IPS-15b (cell line): ENCODE results near the gene CXCL5.

Source experiments
- H3K27me3 ChIP-seq: one replicate; pipeline ENCODE4 v1.6.1; 2013; ENCODE audit warnings: low read length; ENCODE audit not compliant: control insufficient read depth, insufficient read depth
- H3K36me3 ChIP-seq: one replicate; pipeline ENCODE4 v1.6.1; 2013; ENCODE audit warnings: low read length; ENCODE audit not compliant: control insufficient read depth, insufficient read depth
- H3K4me1 ChIP-seq: one replicate; pipeline ENCODE4 v1.6.1; 2013; ENCODE audit warnings: mild to moderate bottlenecking, low read length; ENCODE audit not compliant: control insufficient read depth, insufficient read depth
- H3K4me3 ChIP-seq: one replicate; pipeline ENCODE4 v1.5.1; 2013; ENCODE audit warnings: low read depth, low read length
- H3K9ac ChIP-seq: one replicate; pipeline ENCODE4 v1.6.1; 2013; ENCODE audit warnings: low read depth, mild to moderate bottlenecking, low read length
- H3K9me3 ChIP-seq: one replicate; pipeline ENCODE4 v1.6.1; 2013; ENCODE audit warnings: mild to moderate bottlenecking, low read length; ENCODE audit not compliant: control insufficient read depth, insufficient read depth

Gene CXCL5

GRCh38 chr4:74013264-74013663 lies 14.8 kb upstream of the CXCL5 start:
- Histone ChIP-seq H3K36me3 (no peaks in the 10 kb centered on the region), H3K4me1 (peaks cover 7% of the 10 kb centered on the region), H3K9ac (no peak overlapping the region), H3K27me3 (no peaks in the 10 kb centered on the region), H3K4me3 (no peak overlapping the region), H3K9me3 (no peaks in the 10 kb centered on the region)

- H3K36me3 ChIP-seq: no peaks in the 10 kb centered on the region
- H3K27me3 ChIP-seq: no peaks in the 10 kb centered on the region
- no peaks in the 10 kb centered on the region for H3K9me3 ChIP-seq
- H3K9ac ChIP-seq: no peak overlapping the region
- peaks cover 7% of the 10 kb centered on the region for H3K4me1 ChIP-seq
- H3K4me3 ChIP-seq: no peak overlapping the region
These were observed 13.7 kb upstream of the CXCL5 start for GRCh38 chr4:74012130-74012529.

DNA sequence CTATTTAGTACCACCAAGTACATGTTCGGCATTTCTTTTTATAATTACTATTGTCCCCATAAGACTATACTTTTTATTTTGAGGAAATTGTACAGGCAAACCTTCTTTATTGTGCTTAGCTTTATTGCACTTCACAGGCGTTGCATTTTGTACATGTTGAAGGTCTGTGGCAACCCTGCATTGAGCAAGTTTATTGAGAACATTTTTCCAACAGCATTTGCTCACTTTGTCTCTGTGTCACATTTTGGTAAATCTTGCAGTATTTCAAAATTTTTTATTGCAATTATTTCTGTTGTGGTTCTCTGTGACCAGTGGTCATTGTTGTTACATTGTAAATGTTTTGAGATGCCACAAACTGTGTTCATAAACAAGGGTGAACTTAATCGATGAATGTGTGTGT lies 10.8 kb upstream of the CXCL5 start:
- Histone ChIP-seq H3K4me1 (no peaks in the 10 kb centered on the region), H3K27me3 (no peaks in the 10 kb centered on the region), H3K9me3 (no peaks in the 10 kb centered on the region), H3K4me3 (no peak overlapping the region), H3K9ac (no peak overlapping the region), H3K36me3 (no peaks in the 10 kb centered on the region)

GRCh38 chr4:74006009-74006476 lies 7.6 kb upstream of the CXCL5 start:
- H3K4me3 ChIP-seq: no peak overlapping the region
- H3K27me3 ChIP-seq: no peaks in the 10 kb centered on the region
- H3K36me3 ChIP-seq: no peaks in the 10 kb centered on the region
- no peak overlapping the region for H3K9ac ChIP-seq
- H3K4me1 ChIP-seq: no peaks in the 10 kb centered on the region
- H3K9me3 ChIP-seq: no peaks in the 10 kb centered on the region

GRCh38 chr4:74005528-74005927 lies 7.1 kb upstream of the CXCL5 start:
- Histone ChIP-seq H3K36me3 (no peaks in the 10 kb centered on the region), H3K4me1 (no peaks in the 10 kb centered on the region), H3K27me3 (no peaks in the 10 kb centered on the region)

GRCh38 chr4:74004668-74005067 lies 6.2 kb upstream of the CXCL5 start:
- H3K36me3 ChIP-seq: no peaks in the 10 kb centered on the region
- no peaks in the 10 kb centered on the region for H3K4me1 ChIP-seq
- H3K9ac ChIP-seq: no peak overlapping the region
- no peaks in the 10 kb centered on the region for H3K9me3 ChIP-seq
- no peak overlapping the region for H3K4me3 ChIP-seq
- peaks cover 5% of the 10 kb centered on the region for H3K27me3 ChIP-seq

More at GRCh38 chr4:74005528-74005927, 7.1 kb upstream of the CXCL5 start:
- no peak overlapping the region for H3K4me3 ChIP-seq
- no peaks in the 10 kb centered on the region for H3K9me3 ChIP-seq
- no peak overlapping the region for H3K9ac ChIP-seq

- peaks cover 14% of the 10 kb centered on the region for H3K4me1 ChIP-seq
- no peaks in the 10 kb centered on the region for H3K36me3 ChIP-seq
- no peak overlapping the region for H3K9ac ChIP-seq
- H3K9me3 ChIP-seq: no peaks in the 10 kb centered on the region
- no peak overlapping the region for H3K4me3 ChIP-seq
- peaks cover 14% of the 10 kb centered on the region for H3K27me3 ChIP-seq
These were observed 1.8 kb upstream of the CXCL5 start for GRCh38 chr4:74000301-74000700.

DNA sequence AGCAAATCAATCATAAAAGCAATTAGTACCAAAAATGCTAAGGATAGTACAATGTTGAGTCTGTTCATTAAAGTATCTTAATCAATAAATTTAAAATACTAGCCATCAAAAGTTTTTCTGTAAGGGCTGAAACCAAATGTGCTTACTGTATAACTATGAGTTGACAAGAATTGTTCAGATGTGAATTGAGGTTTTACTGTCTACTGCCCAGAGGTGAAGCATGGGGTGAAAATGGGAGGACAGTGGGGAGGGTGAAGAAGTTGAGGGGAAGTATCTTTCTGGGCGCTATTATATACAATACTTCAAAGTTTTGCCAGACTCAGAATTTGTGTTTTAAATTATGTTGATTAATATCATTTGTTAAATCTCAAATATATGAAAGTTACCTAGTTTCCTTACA lies 6.4 kb downstream of the CXCL5 start:
- H3K36me3 ChIP-seq: no peaks in the 10 kb centered on the region
- peaks cover 4% of the 10 kb centered on the region for H3K4me1 ChIP-seq
- peaks cover under 1% of the 10 kb centered on the region for H3K27me3 ChIP-seq
- H3K4me3 ChIP-seq: no peak overlapping the region
- H3K9ac ChIP-seq: no peak overlapping the region
- no peaks in the 10 kb centered on the region for H3K9me3 ChIP-seq

DNA sequence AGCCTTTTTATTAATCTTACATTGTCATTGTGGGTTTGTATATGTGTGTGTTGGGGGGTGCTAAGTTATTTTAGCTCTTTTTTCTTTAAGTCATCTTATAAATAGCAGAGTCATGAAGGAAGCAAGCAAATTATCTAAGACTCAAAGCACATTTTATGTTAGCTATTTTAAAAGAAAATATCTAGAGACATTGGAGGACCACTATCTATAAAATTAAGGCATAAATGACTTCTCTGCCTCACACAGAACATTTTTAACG lies 6.8 kb downstream of the CXCL5 start:
- Histone ChIP-seq H3K4me3 (no peak overlapping the region), H3K9ac (no peak overlapping the region), H3K27me3 (no peaks in the 10 kb centered on the region)

GRCh38 chr4:73990988-73991741 lies 7.3 kb downstream of the CXCL5 start:
- Histone ChIP-seq H3K4me3 (no peak overlapping the region), H3K4me1 (peaks cover under 1% of the 10 kb centered on the region), H3K9ac (no peak overlapping the region), H3K36me3 (no peaks in the 10 kb centered on the region), H3K9me3 (no peaks in the 10 kb centered on the region), H3K27me3 (no peaks in the 10 kb centered on the region)

More for the DNA sequence above, 6.8 kb downstream of the CXCL5 start:
- peaks cover 2% of the 10 kb centered on the region for H3K4me1 ChIP-seq
- H3K9me3 ChIP-seq: no peaks in the 10 kb centered on the region
- no peaks in the 10 kb centered on the region for H3K36me3 ChIP-seq

DNA sequence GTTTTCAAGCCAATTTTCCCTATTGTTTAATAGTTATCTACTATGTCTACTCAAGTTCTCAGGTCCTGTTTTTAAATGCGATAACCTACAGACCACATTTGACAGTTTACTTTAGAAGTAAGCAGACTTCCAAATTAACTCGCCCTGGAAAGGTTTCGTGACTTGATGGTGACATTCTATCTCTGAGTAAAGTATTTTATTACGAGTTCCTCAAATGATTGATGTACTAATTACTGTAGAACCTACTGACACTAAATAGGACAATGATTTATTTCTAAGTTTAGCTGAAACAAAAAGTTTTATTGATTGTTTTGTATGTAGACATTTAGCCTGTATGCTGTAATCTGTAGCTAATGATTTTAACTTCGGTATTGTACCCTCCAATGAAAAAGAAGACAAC lies 8.5 kb downstream of the CXCL5 start:
- H3K9me3 ChIP-seq: no peaks in the 10 kb centered on the region
- no peaks in the 10 kb centered on the region for H3K27me3 ChIP-seq
- no peak overlapping the region for H3K4me3 ChIP-seq
- H3K36me3 ChIP-seq: no peaks in the 10 kb centered on the region
- no peak overlapping the region for H3K9ac ChIP-seq
- H3K4me1 ChIP-seq: peaks cover 9% of the 10 kb centered on the region

DNA sequence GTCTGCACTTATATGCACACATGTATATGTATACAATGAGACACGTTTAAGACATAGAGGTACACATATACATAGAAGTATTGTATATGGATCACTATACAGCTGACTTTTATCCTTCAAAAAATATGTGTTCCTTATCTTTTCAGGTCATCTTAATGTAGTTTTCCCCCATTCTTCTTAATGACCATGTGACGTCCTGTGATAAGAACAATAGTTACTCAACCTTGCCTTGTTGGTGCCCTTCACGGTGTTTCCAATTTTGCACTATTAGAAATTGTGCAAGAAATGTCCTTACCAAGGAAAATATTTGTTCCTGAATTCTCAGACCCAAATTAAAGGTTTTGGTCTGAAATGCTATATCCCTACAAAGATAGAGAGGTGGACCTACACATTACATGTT lies 9.4 kb downstream of the CXCL5 start:
- Histone ChIP-seq H3K4me1 (peaks cover 11% of the 10 kb centered on the region), H3K9me3 (no peaks in the 10 kb centered on the region), H3K9ac (no peak overlapping the region), H3K36me3 (no peaks in the 10 kb centered on the region), H3K27me3 (no peaks in the 10 kb centered on the region), H3K4me3 (no peak overlapping the region)
